ENCODE results near the gene RANBP3.

GRCh38 chr19:5983367-5983955 is 5.5 kb upstream of the RANBP3 start:
- TF ChIP-seq CTCF (conservative IDR thresholded peaks at IDR 0.05; ENCODE audit: low read depth in 2 of 2), result no peak
- TF ChIP-seq REST (IDR thresholded peaks at IDR 0.05; ENCODE audit: unreplicated experiment), result no peak
- no peak for TF ChIP-seq POLR2AphosphoS5 (IDR thresholded peaks at IDR 0.05; ENCODE audit: low read depth)
- no peak for TF ChIP-seq EZH2 (IDR thresholded peaks at IDR 0.05; ENCODE audit: low read depth, unreplicated experiment)
- no peak for TF ChIP-seq EZH2phosphoT487 (IDR thresholded peaks at IDR 0.05; ENCODE audit: unreplicated experiment)
- TF ChIP-seq ETS1 (IDR thresholded peaks at IDR 0.05), result no peak
- no peak for TF ChIP-seq CREB1 (CRISPR knock-in tag; IDR thresholded peaks at IDR 0.05; ENCODE audit: low read depth)
- TF ChIP-seq NANOG (IDR thresholded peaks at IDR 0.05; ENCODE audit: borderline replicate concordance), result no peak
